D721Med (cell line): Measurements from ENCODE around the gene NT5DC4.

Experiments
- DNase-seq: peaks from one replicate; pipeline ENCODE4 v3.0.0; 2011; ENCODE audit warnings: low spot score; ENCODE audit not compliant: insufficient read length
- FAIRE-seq: peaks from 2 replicates; lab custom pipeline; 2011; peaks lifted over from hg19 to GRCh38; lab: Jason Lieb, UNC
- TF ChIP-seq, protein P1 (sequence below): IDR thresholded peaks from 2 replicates; pipeline ENCODE4 v1.5.1; 2012; ENCODE audit warnings: mild to moderate bottlenecking, control low read depth; ENCODE audit not compliant: insufficient read depth; ENCODE audit errors: missing control alignments

Gene NT5DC4

GRCh38 chr2:112764071-112765044 is 43.5 kb downstream of the NT5DC4 start, which contains the start of gene CKAP2L:
Gene CKAP2L, minus strand, starts transcription at chr2:112764609. Its CDS starts 11 bp downstream, at chr2:112764598.
- TF ChIP-seq, protein P1, sequence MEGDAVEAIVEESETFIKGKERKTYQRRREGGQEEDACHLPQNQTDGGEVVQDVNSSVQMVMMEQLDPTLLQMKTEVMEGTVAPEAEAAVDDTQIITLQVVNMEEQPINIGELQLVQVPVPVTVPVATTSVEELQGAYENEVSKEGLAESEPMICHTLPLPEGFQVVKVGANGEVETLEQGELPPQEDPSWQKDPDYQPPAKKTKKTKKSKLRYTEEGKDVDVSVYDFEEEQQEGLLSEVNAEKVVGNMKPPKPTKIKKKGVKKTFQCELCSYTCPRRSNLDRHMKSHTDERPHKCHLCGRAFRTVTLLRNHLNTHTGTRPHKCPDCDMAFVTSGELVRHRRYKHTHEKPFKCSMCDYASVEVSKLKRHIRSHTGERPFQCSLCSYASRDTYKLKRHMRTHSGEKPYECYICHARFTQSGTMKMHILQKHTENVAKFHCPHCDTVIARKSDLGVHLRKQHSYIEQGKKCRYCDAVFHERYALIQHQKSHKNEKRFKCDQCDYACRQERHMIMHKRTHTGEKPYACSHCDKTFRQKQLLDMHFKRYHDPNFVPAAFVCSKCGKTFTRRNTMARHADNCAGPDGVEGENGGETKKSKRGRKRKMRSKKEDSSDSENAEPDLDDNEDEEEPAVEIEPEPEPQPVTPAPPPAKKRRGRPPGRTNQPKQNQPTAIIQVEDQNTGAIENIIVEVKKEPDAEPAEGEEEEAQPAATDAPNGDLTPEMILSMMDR: no peak
- peak; percentile 92 for DNase-seq
- no peak for FAIRE-seq

- no peak for FAIRE-seq
- TF ChIP-seq, protein P1: no peak
- no peak for DNase-seq
Measured at GRCh38 chr2:112765251-112765650, 44.4 kb downstream of the NT5DC4 start.

DNA sequence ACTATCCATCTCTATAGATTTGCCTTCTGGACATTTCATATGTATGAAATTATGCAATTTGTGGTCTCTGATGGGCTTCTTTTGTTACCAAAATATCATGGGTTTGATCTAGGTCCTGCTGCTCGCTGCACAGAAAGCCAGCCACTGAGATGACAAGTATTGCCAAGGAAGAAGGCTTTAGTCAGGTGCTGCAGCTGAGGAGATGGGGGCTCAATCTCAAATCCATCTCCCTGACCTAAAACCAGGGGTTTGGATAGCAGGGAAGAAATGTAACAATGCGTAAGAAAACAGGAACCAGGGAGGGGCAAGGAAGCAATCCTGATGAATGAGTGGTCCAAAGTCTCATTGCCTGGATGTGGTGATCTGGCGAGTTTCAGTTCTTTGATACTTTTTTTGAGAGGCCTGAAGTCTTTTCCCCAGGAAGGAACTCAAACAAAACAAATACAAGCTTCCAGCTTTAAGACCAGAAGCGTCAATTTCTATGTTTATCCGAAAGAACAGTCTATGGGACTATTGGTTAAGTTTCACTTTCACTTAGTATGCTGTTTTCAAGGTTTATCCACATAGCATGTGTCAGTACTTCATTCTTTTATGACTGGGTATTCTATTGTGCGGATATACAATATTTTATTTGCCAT is 47.0 kb downstream of the NT5DC4 start:
- DNase-seq (no peak), FAIRE-seq (no peak)
- TF ChIP-seq, protein P1: no peak

DNA sequence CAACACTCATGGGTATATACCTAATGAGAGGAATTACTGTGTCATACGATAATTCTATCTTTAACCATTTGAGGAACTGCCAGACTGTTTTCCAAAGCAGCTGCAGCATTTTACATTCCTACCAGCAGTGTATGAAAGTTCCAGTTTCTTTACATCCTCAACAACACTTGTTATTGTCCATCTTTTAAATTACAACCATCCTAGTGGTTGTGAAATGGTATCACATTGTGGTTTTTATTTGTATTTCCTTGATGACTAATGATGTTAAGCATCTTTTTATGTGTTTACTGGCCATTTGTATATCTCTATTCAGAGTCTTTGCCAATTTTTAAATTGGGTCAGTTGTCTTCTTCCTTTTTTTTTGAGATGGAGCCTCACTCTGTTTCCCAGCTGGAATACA is 47.6 kb downstream of the NT5DC4 start:
- TF ChIP-seq, protein P1: no peak
- DNase-seq (no peak), FAIRE-seq (no peak)

DNA sequence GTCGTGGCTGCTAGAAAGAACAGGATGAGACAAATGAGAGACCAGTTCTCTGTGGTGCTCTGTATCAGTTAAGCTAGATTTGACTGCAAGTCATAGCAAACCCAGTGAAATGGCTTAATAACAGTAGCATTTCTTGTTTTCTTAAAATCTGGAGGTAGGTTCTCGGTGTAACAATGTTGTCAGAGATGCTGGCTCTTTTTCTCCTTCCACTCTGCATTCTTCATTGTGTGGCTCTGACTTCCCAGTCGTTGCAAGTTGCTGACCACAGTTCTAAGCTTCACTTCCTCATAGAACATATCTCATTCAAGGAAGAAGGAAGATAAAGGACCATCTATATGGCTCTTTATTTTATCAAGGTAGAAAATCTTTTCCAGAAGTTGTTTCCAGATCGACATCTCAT is 51.5 kb downstream of the NT5DC4 start:
- no peak for FAIRE-seq
- no peak for DNase-seq
- TF ChIP-seq, protein P1: no peak

DNA sequence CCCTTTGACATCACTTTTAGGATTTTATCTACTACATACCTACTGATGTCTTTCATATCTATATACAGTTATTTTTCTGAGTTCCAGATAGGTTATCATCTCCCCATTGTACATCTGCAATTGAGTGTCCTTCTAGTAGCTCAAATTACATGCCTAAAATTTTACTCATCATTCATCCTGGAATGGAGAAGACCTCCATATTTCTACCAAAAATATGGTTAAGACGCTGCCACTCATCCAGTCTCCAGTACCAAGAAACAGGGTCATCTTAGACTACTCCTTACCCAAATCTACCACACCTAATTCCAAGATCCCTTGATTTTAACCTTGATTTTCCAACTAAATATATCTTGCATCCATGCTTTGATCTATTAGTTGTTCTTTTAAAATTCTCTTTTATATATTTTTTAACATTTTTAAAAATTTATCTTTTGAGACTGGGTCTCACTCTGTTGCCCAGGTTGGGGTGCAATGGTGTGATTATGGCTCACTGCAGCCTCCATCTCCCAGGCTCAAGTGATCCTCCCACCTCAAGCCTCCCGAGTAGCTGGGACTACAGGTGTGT is 52.2 kb downstream of the NT5DC4 start:
- DNase-seq: no peak

More for the DNA sequence above, 52.2 kb downstream of the NT5DC4 start:
- TF ChIP-seq, protein P1: no peak
- no peak for FAIRE-seq
